Mucosa of rectum (tissue), 2 donors: Measurements from ENCODE around the gene MEPE.

Experiments
- H3K27ac ChIP-seq, 2 donors: one replicate each; pipeline ENCODE4 v1.7.0; 2013; ENCODE audit warnings: inconsistent platforms in 2 of 2, low read depth in 2 of 2, low read length in 2 of 2
- H3K27me3 ChIP-seq, 2 donors: one replicate each; pipeline ENCODE4 v1.7.0; 2013; ENCODE audit warnings: low read length in 2 of 2; ENCODE audit not compliant: control insufficient read depth in 2 of 2, insufficient read depth in 2 of 2
- H3K36me3 ChIP-seq, 2 donors: one replicate each; pipeline ENCODE4 v1.7.0; 2013; ENCODE audit warnings: low read length in 2 of 2; ENCODE audit not compliant: control insufficient read depth in 2 of 2, insufficient read depth in 2 of 2
- H3K4me1 ChIP-seq, 2 donors: one replicate each; pipeline ENCODE4 v1.7.0; 2013; ENCODE audit warnings: low read length in 2 of 2, mild to moderate bottlenecking in 1 of 2; ENCODE audit not compliant: control insufficient read depth in 2 of 2, insufficient read depth in 2 of 2
- H3K4me3 ChIP-seq, 2 donors: one replicate each; pipeline ENCODE4 v1.7.0; 2013; ENCODE audit warnings: low read length in 2 of 2
- H3K9ac ChIP-seq, 2 donors: one replicate each; pipeline ENCODE4 v1.7.0; 2013; ENCODE audit warnings: low read length in 2 of 2, low read depth in 1 of 2, mild to moderate bottlenecking in 1 of 2
- H3K9me3 ChIP-seq, 2 donors: one replicate each; pipeline ENCODE4 v1.7.0; 2013; ENCODE audit warnings: low read length in 2 of 2; ENCODE audit not compliant: control insufficient read depth in 2 of 2
- donor health status: healthy.
- donor health status: Normal muscosa, but diverticular disease.

Gene MEPE

GRCh38 chr4:87895964-87896621 lies 63.3 kb downstream of the MEPE start:
- Histone ChIP-seq H3K36me3 (no peaks in the 10 kb centered on the region), H3K9ac (no peak overlapping the region), H3K27me3 (no peaks in the 10 kb centered on the region), H3K4me1 (no peaks in the 10 kb centered on the region), H3K9me3 (no peaks in the 10 kb centered on the region), H3K27ac (no peak overlapping the region), H3K4me3 (no peak overlapping the region)
